NCI-H1417 treated with DMSO at 0.1 percent for 48 hours (cell line): ENCODE data around the gene VGLL4.
"Not testable (repeated sequence)": the region's sequence is repeated elsewhere in the genome, so short reads cannot be mapped to it uniquely, and the experiment has no call there.

ENCODE experiments used
- DNase-seq: peaks from one replicate; lab custom pipeline; 2025; lab: John Stamatoyannopoulos, UW

VGLL4 gene, protein sequence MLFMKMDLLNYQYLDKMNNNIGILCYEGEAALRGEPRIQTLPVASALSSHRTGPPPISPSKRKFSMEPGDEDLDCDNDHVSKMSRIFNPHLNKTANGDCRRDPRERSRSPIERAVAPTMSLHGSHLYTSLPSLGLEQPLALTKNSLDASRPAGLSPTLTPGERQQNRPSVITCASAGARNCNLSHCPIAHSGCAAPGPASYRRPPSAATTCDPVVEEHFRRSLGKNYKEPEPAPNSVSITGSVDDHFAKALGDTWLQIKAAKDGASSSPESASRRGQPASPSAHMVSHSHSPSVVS

DNA sequence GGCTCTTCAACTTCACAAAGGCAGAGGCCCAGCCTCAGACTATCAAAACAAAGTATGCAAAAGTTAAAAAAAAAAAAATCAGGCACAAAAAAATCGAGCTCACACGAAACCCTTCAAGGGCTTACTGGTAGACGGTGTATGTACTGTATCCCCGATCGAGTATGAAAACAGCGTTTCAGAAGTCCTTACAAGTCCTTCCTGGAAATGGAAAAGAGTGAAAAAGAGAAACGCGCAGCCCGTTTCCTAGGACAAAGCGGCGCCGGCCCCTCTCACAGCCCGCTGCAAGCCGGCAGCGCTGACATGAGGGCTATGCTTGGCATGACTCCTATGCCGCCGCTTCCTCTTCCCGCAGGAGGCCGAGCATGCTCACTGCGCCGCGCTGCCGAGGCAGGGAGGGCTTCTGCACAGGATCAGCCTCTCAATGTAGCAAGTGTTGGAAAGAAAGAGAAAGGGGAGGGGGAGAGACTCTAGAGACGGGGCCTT lies at the start of gene VGLL4:
Gene VGLL4, minus strand, starts transcription at position 311 of the 483 bp plus-strand sequence. CDS start 397 bp downstream, outside the sequence.
- no peak for DNase-seq

DNA sequence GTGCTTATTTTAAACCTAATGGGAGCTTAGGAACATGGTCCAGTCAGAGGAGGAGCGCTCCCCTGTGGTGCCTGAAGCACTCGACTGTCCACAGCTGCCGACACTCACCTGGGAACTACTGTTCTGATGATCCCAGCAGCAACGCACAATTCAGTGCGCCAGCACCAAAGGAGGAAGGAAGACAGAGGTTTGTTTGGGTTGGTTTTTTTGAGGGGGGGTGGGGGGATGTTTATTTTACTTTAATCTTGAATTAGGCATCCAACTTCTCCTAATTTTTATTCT lies 48.8 kb upstream of the VGLL4 start:
- no peak for DNase-seq

DNA sequence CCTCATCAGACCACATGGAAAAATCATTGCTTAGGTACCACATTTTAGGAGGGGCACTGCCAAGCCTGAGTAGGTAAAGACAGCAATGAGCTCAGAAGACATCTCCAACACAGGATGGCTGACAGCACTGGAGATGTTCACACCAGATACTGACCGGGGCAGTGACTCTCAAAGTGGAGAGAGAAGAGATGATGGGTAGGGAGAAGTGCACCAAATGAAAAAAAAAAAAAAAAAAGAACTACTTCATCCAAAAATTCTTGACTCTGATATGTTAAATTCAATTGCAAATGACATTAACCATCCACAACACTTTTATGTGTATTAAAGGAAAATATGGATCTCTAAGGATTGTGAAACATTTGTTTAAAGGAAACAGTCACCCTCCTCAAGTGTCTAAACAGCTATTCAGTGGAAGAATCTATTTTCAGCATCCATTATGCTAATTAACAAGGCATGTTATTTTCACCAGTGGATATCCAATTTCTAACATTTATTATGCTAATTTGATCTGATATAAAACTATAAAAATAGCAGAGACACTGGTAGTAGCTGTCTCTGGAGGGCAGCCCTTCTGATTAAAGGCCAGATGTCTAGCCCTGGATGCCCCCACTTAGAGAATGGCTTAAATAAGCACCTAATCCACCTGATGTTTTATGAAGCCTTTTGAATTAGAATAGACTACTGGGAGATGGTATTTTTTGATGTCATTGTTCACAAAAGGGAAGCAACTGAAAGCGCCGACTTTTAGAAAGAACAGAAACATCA lies 48.2 kb upstream of the VGLL4 start:
- DNase-seq = no peak

DNA sequence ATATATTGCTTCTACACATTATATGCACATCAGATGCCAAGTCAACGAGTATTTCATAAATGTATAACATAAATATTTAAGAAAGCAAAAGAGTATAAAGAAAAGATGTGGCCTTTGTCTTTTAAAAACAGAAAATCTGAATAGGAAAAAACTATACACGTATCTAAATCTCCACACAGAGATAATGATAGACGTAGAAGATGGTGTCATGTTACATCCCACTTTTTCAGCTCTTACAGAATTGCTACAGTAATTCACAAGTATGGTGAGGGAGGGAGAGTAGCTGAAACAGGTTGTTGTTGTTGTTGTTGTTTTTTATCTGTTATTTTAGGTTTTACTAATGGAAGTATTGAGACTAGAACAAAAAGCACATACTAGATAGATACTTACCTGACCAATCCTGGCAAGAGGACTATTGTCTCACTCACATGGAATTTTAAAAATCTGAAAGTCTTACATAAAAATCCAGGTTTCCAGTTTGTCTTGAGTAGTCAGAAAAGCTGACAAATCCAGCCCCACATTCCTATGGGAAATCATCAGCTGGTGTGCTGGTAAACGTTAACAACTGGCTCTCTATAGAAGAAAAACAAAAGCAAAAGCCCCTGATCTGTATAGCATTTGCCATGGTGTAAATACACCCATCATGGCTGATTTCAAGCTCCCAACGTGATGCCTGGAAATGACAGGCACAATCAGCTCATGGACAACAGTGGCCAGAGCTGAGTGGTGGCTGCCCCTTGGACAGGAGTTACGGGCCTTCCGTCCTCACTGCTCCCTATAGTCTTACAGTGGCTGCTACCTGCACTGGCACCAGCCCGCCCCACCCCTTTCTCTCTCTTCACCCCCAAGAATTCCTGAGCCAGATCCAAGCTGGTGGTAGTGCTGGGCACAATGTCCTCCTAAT lies 47.4 kb upstream of the VGLL4 start:
- no peak for DNase-seq

- DNase-seq = no peak
Observed at GRCh38 chr3:11689749-11690148, 46.0 kb upstream of the VGLL4 start.

- DNase-seq = not testable (repeated sequence)
Observed at GRCh38 chr3:11684980-11685379, 41.3 kb upstream of the VGLL4 start.

GRCh38 chr3:11680509-11680908 lies 36.8 kb upstream of the VGLL4 start:
- no peak for DNase-seq

- no peak for DNase-seq
Observed at GRCh38 chr3:11679964-11680363, 36.2 kb upstream of the VGLL4 start.

GRCh38 chr3:11672363-11672762 lies 28.6 kb upstream of the VGLL4 start:
- DNase-seq = no peak

- no peak for DNase-seq
Observed at GRCh38 chr3:11671648-11672100, 28.0 kb upstream of the VGLL4 start.

DNA sequence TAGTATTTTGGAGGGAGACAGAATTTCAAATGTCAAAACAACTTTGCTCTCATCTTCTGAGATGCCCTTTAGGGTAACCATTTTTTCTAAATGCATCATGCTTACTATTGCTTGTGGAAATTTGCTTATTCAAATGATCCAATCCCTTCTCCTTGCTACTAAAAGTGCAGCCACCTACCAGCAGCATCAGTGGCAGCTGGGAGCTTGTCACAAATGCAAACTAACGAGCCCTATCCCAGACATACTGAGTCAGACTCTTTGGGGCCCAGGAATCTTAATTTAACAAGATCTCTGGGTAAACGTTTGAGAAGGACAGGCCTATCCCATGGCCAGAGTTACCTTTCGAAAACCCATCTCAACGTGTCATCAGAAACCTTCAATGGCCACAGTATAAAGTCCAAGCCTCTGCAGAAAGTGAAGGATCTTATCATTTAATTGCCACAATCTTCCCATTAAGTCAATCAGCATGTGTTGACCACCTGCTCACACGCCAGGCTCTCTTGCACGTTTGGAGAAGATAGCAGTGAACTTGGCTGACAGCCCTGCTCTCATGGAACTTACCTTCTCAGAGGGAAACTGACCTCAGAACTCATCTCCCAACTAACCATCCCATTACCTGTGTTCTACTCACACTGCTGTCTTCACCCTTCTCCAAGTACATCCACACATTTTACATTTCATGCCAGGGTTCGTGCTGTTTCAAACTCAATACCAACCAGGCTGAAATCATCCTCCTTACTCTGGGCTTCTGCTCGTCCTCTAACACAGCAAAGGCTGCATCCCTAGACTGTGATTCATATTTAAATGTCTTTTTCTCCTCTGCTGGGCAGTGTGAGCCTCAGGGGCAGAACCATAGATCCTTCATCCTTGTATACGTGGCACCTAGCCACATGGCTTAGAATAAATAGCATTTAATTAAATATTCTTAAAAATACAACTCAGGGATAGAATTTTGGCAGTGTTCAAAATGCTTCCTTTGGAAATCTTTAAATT lies 24.8 kb upstream of the VGLL4 start:
- DNase-seq = no peak

DNA sequence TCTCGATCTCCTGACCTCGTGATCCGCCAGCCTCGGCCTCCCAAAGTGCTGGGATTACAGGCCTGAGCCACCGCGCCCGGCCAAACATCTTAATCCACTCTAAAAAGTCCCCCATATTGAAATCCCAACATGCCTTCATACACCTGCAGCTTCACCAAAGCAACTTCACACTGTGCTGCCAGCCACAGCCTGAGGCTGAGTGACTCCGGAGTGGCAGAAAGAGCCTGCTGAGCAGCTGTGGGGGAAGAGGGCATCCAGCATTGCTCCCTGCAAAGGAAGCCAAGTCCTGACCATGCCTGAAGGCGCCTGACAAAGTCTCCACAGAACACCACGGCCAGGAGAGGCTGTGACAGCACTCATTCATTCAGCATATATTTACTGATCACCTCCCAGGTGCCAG lies 21.6 kb upstream of the VGLL4 start:
- no peak for DNase-seq

GRCh38 chr3:11662392-11662990 lies 18.8 kb upstream of the VGLL4 start:
- DNase-seq = no peak

GRCh38 chr3:11661827-11662226 lies 18.1 kb upstream of the VGLL4 start:
- DNase-seq = no peak

- DNase-seq = no peak
Observed at GRCh38 chr3:11661052-11661656, 17.4 kb upstream of the VGLL4 start.

DNA sequence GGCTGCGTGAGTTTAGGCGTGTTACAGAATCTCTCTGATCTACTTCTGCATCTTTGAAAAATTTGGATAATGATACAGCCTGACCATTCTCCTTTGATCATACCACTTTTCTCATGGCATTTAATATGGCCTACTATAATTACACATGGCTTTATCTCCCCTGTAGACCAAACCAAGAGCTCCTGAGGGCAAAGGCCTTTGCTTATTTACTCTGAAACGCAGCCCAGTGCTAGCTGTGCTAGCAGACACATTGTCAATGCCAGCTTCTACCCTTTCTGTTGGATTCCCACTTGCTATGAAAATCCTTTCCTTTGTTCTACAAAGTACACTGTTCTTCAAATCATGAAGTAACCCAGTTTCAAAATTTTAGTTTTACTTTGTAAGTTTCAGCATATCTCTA lies 16.5 kb upstream of the VGLL4 start:
- DNase-seq = no peak

GRCh38 chr3:11658180-11658579 lies 14.5 kb upstream of the VGLL4 start:
- DNase-seq = no peak

DNA sequence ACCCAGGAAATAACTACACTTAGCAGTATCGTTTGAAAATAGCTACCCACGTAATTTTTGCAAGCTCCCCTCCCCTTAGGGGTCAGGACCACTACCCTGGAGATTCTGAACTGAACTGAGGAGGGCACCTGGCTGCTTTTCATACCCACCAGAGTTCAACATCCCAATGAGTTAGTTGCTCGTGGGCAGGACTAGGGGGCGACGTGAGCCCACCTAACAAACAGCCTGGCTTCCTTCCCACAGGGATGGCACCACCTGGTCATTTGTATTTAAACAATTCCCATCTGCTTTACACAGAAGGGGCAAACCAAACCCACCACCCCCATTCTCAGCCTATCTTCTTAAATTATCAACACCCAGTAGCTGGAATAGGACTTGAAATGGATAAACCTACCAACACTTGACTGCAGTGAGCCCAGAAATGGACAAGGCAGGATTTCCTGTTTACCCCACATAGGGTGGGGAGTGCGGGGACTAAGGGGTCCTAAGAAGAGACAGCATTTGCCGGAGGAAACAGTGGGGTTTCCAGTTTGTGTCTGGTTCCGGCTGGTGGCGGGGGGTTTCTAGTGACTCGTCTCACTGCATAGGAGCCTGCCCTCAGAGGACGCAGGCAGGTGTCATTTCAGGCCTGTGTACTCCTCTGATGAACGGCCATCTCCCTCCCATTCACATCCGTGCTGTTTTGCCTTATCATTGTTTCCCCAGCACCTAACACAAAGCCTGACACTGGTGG lies 11.6 kb upstream of the VGLL4 start:
- DNase-seq = no peak

GRCh38 chr3:11654166-11654565 lies 10.5 kb upstream of the VGLL4 start:
- no peak for DNase-seq
